Measurements from ENCODE around the gene SKA2.
"Not testable (repeated sequence)": the region's sequence is repeated elsewhere in the genome, so short reads cannot be mapped to it uniquely, and the experiment has no call there.

SKA2 gene

DNA sequence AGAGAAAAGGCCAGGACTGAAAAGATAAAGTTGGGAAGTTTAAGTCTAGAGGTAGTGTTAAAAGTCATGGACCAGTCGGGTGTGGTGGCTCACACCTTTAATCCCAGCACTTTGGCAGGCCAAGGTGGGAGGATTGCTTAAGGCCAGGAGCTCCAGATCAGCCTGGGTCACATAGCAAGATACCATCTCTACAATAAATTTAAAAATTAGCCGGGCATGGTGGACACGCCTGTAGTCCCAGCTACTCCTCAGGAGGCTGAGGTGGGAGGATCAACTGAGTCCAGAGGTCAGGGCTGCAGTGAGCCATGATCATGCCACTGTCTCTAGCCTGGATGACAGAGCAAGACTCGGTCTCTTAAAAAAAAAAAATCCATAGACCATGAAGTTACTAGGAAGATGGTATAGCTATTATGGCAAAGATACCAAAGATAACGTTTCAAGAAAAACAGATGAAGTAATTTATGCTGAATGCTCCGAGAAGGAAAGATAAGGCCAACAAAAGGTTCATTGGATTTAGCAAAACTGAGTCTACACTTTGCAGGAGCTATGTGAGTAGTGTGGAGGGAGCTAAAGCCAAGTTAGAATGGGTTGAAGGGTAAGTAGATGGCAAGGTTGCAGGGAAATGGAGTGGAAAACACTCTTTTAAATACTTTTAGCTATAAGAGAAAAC lies 60.0 kb downstream of the SKA2 start:
- DNase-seq (ENCODE audit: low read depth): no peak

DNA sequence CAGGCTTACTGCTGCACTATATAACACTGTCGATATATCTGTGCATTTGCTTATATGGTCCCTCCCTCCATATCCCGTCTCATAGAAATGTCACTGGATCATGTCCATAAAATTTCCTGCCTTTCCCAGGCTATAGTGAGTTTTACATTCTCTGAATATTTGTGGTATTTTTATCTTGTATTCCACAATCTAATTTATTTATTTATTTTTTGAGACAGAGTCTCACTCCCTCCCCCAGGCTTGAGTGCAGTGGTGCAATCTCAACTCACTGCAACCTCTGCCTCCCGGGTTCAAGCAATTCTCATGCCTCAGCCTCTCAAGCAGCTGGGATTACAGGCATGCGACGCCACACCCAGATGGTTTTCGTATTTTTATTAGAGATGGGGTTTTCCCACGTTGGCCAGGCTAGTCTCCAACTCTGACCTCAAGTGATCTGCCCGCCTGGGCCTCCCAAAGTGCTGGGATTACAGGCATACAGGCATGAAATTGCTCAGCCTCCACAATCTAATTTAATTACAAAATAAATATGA lies 61.2 kb downstream of the SKA2 start:
- peak; percentile 89 for DNase-seq (ENCODE audit: low read depth)

DNA sequence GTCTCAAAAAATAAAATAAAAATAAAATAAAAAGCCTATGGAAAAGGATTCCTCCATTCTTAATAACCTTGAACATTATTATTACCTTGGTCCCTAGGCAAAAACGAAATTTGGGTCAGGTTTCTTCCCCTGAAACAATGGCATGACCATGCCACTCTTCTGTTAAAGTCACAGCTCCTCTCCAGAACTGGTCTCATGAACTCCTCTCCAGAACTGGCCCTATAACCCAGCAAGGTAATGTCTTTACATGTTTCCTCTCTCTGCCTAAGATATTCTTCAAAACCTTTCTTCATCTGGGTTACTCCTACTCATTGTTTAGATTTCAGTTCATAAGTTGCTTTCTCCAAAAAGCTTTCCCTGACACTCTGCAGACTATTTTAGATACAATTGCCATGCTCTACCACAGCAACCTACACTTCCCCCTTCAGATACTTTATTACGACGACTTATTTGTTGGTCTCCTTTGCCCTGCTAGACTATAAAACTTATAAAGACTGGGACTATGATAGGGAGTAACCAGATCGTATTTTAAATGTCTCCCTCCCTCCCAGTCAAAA lies 61.8 kb downstream of the SKA2 start:
- DNase-seq (ENCODE audit: low read depth): no peak

GRCh38 chr17:59090593-59090992 lies 64.4 kb downstream of the SKA2 start:
- DNase-seq (ENCODE audit: low read depth): not testable (repeated sequence)

DNA sequence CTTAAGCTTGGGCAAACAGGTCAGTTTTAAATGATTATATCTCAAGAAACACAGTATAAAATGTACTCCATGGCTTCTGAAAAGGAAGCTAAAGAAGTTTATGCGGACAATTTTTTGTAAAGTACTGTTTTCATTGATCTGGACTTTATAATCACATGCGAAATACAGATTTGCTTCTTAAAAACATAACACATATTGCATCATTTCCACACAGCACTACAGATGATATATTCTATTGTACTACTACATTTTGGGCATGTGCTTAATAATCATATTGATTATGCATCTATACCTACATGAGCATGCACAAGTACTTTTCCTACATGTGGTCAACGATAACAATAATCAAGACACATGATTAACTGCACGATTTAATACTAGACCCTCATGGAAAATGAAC lies 70.8 kb downstream of the SKA2 start:
- no peak for DNase-seq (ENCODE audit: low read depth)

- DNase-seq (ENCODE audit: low read depth): peak; percentile 50
Measured at GRCh38 chr17:59074494-59074893, 80.5 kb downstream of the SKA2 start.

DNA sequence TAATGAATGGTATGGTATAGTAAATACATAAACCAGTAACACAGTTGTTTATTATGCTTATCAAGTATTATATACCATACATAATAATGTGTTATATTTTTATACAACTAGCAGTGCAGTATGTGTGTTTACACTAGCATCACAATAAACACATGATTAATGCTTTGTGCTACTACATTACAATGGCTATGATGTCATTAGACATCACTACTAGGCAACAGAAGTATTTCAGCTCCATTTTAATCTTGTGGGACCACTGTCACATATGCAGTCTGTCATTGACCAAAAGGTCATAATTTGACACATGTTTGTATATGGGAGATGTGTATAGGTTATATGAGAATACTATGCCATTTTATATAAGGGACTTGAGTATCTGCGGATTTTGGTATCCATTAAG lies 81.0 kb downstream of the SKA2 start:
- no peak for DNase-seq (ENCODE audit: low read depth)

- no peak for DNase-seq (ENCODE audit: low read depth)
Measured at GRCh38 chr17:59069856-59070255, 85.1 kb downstream of the SKA2 start.

DNA sequence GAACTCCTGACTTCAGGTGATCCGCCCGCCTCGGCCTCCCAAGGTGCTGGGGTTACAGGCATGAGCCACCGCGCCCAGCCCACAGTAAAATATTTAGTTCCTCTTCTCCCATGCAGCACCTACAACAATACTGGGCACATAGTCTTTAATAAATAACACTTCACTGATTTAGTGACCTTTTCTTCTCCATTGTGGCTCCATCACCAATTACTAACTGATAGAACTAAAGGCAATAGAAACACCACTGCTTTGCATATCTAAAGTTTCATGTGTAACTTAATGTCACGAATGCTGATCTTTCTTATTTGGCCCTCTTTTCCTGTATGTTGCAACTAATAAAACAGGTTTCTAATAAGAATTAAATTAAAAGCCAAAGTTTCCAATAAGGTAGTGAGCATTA lies 87.2 kb downstream of the SKA2 start:
- no peak for DNase-seq (ENCODE audit: low read depth)

DNA sequence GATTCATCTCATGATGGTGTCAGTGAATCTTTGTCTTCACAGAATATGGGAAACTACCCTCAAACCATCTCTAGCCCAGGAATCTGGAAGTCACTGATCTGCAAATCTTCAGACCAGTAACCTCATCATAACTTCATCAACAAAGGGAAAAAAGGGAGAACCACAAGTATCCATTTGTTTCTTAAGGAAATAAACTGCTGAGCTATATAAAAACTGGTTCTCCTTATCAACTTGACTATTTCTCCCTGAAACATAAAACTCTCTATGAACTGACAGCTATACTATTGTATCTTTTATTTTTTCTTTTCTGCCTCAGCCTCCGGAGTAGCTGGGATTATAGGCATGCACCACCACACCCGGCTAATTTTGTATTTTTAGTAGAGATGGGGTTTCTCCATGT lies 87.6 kb downstream of the SKA2 start:
- no peak for DNase-seq (ENCODE audit: low read depth)

DNA sequence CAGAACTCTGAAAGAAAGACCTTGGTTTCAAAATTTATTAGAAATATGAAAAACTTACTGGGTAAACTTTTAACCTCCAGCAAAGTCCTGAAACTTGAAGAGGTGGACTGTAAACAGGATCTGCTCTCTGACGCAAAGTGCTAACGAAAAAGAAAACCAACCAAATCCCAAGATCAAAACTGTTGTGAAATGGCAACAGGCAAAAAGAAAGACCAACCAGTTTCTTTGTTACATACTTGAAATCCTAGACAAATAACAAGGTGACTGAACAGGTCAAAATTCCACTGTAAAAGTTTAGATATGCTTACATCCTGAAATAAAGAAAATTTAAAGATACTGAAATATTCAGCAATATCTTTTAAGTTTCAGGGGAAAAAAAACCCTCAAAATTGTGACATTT lies 92.5 kb downstream of the SKA2 start:
- no peak for DNase-seq (ENCODE audit: low read depth)

Measured in non-pigmented ciliary epithelial cell (primary cell).